NCI-H146 treated with DMSO at 0.1 percent for 48 hours (cell line): ENCODE measurements around the gene CLSTN1.

ENCODE experiments used
- DNase-seq: peaks from one replicate; lab custom pipeline; 2025; ENCODE audit not compliant: unreplicated experiment; lab: John Stamatoyannopoulos, UW

Gene CLSTN1

DNA sequence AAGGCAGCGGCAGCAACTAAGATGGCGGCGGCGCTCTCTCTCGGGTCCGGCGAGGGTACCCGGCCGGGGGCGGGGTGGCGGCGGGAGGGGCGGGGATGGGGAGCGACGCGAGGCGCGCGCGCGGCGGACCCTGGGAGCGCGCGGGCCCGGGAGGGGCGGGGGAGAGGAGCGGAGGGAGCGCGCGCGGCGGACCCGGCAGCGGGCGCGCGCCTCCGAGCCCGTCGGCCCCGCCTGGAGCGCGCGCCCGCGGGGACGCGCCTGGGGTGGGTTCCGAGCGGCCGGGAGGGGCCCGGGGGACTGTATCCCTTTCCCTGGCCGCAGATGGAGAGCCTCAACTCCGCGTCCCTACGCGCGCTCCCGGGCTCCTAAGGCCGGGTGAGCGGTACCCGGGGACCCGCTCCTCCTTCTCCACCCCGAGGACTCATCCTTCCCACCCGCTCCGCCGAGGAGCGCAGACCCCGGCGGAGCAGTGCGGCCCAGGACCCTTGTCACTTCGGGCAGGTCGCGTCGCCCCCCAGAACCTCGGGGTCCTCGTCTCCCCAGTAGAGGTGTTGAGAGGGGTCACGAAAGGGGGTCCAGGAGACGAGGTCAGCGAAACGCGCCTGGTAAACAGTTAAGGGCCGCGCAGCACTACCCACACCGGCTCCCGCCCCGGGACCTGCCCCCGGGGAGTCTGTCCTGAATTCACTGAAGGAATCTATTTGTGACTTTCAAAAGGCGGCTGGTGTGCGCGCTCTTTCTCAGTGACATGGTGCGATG is at the start of gene CLSTN1:
CLSTN1 (minus strand) TSS at position 23 of the 759 bp plus-strand sequence. CDS start 232 bp downstream, outside the sequence.
- peak; percentile 19 for DNase-seq

DNA sequence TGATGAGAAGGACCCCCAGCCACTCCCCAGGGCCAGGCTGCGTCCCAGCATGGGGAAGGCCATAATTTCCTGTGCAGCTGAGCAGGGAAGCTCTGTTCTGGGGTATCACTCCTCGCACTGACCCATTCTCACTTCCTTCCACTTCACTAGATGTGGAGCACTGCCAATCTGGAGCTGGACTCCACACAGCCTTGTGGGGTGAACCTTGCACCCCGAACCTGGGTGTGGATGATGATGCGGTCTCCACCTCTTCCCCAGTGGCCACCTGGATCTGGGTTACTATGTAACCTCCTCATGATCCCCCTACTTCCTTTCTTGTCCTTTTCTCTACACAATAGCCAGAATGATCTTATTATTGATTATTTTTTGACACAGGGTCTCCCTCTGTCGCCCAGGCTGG is 49.6 kb upstream of the CLSTN1 start:
- no peak for DNase-seq

DNA sequence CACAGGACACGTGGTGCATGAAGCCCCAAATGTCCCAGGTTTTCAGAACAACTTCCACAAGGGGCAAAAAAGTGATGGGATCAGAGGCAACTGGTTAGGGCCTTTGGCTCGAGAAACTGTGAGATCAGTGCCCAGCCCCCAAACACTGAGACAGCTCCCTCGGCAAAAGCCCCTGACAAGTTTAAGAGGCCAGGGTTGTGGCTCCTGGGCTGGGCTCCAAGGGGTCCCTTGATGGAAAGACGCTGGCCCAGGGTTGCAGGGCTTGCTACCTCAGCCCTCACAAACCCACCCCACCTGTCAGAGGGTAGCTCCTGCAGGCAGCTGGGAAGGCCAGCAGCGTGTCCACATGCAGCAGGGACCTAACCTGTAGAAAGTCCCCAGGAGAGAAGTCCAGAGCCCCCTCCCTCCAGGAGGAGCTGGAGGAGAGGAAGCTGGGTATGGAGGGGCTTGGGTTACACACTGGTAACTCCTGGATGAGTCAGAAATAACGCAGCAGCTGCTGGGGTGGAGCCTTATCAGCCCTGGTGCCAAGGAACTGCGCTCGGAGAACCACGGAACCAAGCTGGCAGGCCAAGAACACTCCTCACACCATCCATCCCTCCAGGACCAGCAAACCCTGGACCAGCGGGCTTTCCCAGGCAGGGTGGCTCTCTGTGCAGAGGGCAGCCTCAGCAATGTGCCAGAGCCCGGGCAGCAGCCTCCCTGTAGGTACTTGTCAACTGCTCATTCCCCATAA is 48.8 kb upstream of the CLSTN1 start:
- DNase-seq = no peak

DNA sequence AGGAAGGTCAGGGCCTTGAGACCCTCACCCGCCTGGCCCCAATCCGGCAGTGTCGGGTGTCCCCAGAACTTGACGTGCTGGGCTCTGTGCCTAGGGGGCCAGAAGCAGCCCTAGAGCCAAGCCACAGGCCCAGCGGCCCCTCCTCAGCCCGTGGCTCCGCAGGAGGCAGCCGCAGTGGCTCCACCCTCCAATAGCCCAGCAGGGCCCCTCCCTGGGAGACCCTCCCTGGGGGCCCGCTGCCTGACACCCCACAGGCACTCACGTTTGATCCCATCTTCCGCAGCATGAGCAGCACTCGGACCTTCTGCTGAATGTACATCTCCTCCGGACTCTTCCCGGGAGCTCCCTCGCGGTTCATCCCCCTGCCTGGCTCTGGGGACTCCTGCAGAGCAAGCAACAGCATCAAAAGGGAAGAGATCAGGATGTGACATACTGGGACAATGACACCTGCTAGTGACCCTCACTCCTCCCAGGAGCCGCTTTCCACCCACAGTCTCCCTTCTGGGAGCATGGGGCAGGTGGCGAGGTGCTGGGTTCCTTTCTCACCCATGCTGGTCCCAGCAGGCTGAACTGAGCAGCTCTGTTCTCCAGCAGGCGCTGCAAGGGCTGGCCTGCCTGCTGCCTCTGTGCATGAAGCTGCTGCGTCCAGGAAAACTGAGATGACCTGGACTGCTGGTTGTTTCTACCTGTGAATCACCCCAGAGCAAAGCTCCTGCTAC is 48.1 kb upstream of the CLSTN1 start:
- no peak for DNase-seq

DNA sequence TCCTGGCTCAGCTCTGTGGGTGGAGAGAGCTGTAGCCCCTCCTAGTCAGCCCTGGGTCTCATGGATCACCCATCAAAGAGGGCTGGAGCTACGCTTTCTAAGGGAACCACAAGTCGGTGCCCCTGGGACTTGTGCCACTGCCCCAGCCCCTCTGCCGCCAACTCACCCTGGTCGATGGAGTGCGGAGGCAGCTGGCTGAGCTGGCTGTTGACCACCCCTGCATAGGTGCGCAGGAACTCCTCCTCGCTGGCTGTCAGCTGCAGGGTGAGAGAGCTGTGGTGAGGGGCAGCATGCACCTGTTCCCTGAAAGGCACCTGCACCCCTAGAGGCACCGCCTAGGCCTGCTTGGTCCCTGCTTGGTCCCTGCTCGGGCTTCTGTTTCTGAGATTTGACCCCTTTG is 47.3 kb upstream of the CLSTN1 start:
- no peak for DNase-seq

DNA sequence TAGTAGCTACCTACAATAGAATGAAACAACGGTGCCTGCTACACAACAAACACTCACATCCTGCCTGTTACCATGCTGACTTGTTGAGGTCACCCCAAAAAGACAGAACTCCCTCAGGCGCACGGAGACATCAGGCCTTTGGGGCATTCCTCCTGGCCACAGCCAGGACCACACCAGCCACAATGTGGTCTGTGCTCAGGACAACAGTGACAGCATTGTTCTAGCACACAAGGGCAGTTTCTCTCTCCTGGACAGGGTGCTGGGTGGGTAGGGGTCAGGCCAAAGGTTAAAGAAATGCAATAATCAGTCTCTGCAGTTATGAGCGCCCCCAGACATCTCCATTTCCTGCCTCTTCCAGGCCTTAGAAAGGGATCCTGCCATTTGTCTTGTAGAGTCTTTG is 46.8 kb upstream of the CLSTN1 start:
- no peak for DNase-seq

DNA sequence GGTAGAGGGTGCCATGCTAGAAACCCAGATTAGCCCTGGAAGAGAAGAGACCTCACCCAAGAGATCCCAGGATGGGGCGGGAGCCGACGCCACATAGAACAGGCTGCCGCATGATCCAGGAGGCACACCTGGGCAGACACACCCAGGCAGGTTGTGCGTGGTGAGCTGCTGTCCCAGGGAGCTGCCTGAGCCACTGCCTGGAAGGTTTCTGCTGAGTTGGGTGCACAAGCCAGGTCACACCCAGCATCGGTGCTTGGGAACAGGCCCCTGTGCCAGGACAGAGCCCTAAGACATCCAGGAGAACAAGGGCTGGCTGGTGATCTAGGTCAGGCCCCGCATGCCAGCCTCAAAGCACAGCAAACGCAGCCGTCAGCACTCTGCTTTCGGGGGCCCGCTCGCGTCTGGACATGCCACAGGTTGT is 46.1 kb upstream of the CLSTN1 start:
- DNase-seq = no peak

DNA sequence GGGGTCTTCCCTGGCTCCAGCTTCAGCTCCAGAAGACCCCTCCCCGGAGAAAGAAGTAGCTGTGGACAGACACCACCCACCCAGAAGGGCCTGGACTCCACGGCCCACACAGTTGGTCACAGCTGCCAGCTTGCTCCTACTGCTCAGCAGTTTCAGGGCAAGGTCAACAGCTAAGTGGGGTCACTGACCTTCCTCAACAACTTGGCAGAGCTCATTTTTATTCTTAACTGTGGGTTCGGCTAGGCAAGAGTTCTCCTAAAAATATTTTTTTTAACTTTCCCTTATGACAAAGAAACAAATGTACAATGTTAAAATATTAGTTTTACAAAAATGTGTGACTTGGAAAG is 44.5 kb upstream of the CLSTN1 start:
- DNase-seq = no peak

DNA sequence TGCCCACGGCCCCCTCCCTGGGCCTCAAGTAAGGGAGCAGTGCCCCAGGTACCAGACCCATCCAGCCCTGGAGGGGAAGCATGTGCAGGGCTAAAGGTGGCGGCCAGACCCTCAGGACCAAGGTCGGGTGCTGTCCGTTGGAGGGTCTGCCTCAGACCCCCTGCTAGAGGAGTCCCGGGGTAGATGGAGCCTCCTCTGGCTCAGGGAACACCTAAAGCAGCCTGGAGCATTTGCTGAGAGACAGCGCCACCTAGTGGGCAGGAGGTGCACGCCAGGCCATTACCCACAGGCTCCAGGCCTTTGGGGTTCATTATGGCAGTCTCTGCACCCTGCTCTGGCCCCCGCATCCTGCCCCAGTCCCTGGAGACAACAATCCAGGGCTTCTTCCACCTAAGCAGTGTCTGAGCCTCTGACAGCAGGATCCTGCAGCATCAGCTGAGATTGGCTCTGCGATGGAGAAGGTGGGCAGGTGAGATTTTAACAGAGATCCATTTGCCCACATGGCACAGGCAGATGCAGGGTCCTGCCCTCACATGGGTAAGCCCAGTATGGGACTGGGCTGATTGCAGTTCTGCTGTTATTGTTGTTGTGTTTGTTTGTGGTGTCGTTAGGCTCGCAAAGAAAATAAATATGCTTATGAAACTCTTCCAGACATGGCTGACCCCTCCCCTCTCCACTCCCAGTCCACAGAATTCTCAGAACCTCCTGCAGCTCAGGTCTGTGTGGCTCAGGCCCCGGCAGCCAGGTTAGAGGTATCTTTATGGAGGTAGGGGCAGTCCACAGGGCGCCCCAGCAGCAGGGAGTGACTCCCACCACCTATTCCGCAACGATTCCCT is 43.9 kb upstream of the CLSTN1 start:
- peak; percentile 0 for DNase-seq

DNA sequence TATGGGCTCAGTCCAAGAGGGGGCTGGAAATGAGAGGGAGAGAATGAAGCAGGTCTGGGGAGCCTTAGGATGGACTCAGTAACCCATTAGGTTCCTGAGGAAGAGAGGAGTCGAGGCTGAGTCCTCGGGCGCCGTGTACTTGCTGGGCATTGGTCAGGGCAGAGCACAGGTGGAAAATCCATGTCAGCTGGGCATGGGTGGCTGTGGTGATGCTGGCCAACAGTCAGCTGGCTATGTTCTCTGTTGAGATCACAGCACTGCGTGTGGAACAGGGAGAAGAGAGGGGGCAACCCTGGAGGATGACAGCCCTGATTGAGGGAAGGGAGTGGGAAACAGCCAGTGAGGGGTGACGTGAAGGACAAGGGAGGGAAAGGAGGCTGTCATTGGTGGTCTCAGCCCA is 43.1 kb upstream of the CLSTN1 start:
- DNase-seq = no peak

DNA sequence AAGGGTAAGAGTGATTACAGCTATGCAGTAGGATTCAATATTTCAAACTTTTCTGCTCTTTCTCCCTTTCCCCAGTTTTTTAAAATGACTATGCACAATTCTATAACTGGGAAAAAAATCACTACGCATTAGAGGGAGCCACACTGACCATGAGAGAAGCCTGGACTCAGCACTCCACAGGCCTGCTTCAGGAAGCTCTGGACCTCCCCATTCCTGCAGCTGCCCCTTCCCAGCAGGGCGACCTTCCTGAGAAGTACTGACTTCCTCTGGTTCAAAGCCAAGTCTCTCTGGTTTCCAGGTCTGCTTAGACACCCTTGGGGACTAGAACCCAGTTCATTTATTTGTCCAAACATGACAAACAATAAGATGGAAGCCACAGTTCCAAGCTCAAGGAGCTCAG is 42.0 kb upstream of the CLSTN1 start:
- DNase-seq = no peak

DNA sequence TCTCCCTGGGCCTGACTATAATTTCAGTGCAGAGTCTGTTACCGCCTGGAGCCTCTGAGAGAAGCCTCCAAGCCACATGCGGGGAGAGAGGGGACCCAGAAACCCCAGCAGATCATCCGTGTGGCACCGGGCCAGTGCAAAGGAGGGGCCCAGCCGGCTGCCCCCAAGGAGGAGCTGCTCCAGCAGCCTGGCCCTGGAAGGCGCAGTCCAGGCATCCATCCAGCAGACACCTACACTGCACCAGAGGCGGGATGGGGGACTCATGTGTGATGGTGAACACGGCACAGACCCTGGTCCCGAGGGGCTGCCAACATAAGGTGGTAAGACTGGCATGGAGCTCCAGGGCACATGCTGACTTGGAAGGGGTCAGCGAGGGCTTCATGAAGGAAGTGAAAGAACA is 39.6 kb upstream of the CLSTN1 start:
- DNase-seq = no peak

DNA sequence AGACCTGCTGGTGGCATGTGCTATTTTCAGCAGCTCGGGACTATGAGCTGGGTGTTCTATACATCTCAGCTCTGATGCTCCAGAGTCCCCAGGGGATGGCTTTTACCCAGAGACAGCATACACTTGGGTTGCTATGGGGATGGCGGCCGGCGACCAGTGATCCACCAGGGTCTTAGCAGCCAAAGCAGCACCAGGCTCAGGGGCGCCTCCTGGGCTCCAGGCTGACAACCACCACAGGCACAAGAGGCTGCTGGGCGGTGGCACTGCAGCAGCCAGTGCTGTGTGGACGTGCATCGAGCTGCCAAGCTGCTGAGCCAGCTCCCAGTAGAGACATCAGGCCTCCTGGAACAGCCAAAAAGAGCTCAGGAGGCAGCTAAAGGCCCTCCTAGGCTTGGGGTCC is 37.6 kb upstream of the CLSTN1 start:
- no peak for DNase-seq

DNA sequence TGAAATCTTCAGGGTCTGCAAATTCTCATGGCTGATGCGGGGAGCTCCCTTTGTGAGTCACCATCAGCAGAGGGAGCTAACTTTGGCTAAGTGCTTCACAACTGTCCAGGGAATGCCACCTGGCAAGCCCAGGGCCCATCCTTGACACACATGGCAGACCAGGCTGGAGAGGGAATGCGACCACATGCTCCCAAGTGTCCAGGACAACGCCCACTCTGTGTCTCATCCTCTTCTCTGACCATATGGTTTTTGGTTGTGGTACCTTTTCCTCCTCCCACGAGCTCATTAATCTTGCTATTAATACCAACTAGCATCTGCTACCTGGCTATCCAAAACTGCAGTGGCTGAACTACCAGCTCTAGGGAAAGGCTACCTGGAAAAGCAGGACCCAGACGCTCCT is 37.1 kb upstream of the CLSTN1 start:
- no peak for DNase-seq

DNA sequence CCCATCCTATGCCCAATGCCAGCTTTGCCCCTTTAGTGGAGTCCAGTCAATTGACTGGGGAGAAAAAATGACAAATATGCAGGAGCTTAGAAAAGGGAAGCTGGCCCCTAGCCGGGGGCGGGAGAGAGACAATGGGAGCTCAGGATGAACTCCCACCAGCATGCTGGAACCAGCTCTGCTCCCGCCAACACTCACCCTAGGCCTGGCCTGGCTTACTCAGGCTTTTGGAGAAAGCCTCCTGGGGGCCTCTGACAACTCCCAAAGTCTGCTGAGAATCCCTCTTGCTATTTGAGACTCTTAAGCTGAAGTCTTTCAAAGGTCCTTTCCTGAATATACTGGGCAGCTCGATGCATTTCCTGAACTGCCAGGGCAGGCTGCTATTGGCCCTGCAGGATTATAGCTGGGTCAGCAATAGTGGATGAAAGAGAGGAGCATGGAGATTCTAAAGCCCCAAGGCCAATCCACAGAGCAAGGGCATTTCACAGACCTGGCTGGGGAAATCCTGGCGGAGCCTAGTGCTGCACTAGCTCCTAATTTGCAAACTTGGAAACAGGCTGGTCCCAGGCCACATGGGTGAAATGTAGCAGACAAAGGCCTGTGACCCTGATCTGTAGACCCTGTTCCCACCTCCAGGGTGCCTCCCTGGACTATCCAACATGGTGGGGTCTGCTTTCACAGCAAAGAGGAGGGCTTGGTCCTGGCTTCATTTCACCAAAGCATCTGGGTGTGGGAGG is 35.7 kb upstream of the CLSTN1 start:
- no peak for DNase-seq

DNA sequence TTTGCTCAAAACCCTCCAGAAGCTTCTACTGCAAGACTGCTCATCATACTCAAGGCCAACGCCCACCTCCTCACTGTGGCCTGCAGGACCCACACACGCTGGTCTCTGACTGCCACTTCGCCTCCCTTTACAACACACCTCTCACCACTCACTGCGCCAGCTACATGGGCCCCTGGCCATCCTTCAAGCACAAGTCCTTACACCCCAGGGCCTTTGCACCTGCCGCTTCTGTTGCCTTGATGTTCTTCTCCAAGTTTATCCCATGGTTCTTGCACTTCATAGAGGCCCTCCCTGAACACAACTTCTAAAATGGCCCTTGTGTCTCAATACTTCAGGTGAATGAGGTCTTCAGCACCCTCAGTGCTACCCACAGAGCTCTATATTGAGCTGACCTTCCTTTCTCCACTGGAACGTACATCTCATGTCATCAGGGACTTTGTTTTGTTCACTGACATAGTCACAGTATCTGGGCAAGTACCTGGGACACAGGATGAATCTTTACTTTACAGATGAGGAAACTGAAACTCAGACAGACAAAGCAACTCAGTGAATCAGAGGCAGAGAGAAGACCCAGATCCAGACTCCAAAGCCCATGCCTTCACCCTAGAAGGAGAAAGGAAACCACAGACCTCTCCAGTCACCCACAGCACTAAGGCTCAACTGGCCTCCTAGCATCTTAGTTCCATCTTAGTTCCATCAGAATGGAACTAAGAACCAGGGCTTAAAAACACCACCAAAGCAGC is 34.7 kb upstream of the CLSTN1 start:
- DNase-seq = no peak

DNA sequence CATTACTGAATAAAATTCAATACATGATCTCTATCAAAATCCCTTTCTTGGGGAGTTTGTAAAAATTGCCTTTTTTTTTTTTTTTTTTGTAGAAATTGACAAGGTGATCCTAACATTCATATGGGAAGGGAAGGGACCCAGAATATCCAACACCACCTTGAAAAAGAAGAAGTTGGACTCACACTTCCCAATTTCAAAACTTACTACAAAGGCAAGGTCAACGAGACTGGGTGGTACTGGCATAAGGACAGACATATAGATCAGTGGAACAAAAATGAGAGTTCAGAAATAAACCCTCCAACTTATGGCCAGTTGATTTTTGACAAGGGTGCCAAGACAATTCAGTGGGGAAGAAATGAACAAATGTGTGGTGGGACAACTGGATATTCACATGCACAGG is 31.4 kb upstream of the CLSTN1 start:
- no peak for DNase-seq

DNA sequence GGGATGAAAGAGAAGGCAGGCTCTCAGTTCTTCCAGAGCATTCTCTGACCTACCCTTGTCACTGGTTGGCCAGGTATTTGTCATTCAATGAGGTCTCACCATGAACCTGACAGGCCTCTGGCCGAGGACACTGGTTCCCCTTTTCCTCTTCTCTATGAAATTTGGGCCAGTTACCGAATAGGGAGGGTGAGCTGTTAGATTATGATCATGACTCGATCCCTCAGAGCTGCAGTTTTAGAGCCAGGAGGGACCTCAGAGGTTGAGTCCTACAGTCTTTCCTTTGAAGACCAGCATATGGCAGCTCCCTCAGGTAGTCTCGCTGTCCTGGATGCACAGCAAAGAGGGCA is 29.5 kb upstream of the CLSTN1 start:
- no peak for DNase-seq

DNA sequence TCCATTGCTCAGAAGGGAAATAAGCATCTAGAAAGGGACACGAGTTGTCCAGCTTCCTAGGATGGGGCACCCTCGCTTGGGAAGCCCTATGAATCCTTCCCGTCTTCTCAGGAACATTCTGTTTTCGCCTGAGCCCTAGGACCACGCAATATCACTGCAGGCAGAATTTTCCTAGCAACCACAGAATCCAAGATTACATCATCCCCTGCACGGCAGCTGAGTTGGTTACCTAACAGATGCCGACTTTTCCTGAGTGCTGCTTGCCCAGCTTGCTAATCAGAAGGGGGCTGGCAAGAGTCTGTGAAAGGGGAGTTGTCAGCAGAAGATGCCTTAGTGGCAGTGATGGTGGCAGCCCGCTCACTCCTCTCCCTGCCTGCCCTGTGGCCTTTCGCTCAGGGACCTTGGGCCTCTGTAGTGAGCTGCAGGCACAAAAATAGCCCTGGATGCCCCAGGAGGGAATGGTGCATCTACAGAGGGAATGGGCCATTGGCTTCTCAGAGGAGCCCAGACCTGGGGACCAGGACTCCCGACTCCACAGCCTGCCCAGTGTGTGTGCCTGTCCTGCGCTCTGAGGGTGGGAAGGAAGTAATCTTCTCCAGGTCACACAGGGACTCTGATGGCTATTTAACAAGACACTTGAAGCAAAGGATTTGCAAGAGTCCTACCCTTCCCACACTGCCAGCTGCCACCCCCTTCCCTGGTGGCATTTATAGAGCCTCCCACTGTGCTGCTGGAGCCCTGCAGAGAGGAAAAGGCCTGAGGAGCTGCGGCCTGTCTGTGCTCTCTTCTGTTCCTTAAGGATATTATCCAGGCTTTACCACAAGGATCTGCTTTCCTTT is 28.9 kb upstream of the CLSTN1 start:
- no peak for DNase-seq
